Panc1 (cell line): Measurements from ENCODE around the gene MALAT1.
"Not testable (repeated sequence)": the region's sequence is repeated elsewhere in the genome, so short reads cannot be mapped to it uniquely, and the experiment has no call there.

Experiments used
- CTCF ChIP-seq: fragments of 450-650 bp; IDR thresholded peaks from 2 replicates; pipeline ENCODE4 v1.5.1; 2017; ENCODE audit warnings: mild to moderate bottlenecking
- POLR2AphosphoS5 ChIP-seq: IDR thresholded peaks from 2 replicates; pipeline ENCODE4 v1.6.1; 2012; ENCODE audit warnings: mild to moderate bottlenecking, low read depth, low read length, moderate library complexity
- REST ChIP-seq, 2 experiments: IDR thresholded peaks; 2 replicates each; pipeline ENCODE4 v1.6.1; 2011 to 2012; ENCODE audit warnings: low read depth in 2 of 2, control low read depth in 1 of 2, low read length in 1 of 2, mild to moderate bottlenecking in 1 of 2, moderate library complexity in 1 of 2; ENCODE audit not compliant: insufficient read depth in 1 of 2
- TCF7L2 ChIP-seq: IDR thresholded peaks from 2 replicates; pipeline ENCODE4 v1.6.1; 2011; ENCODE audit warnings: mild to moderate bottlenecking, low read depth, low read length, inconsistent platforms

DNA sequence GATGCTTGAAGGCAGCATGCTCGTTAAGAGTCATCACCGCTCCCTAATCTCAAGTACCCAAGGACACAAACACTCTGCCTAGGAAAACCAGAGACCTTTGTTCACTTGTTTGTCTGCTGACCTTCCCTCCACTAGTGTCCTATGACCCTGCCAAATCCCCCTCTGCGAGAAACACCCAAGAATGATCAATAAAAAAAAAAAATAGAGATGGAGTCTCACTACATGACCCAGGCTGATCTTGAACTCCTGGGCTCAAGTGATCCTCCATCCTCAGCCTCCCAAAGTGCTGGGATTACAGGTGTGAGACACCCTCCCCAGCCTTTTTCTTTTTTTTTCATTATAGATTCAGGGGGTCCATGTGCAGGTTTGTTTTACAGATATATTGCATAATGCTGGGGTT, 46.6 kb upstream of the MALAT1 start:
- TF ChIP-seq CTCF; TCF7L2; REST (IDR thresholded peaks at IDR 0.05; ENCODE audit: insufficient read depth in 1 of 2, low read depth in 2 of 2, low read length in 1 of 2); POLR2AphosphoS5: not testable (repeated sequence)
